ENCODE measurements around the gene AFMID. TPM values are rescaled to one million over a fixed set of nuclear protein-coding genes. Genes with fewer than 3 reads are reported as not detected.
"Not testable (repeated sequence)": the region's sequence is repeated elsewhere in the genome, so short reads cannot be mapped to it uniquely, and the experiment has no call there.

The AFMID gene
- total and polyA plus RNA-seq, 9 of the 15 experiments (the other 6 are each of a cell fraction or from before 2014, with no cell fraction given): 62.1 to 188 (median 74.4) TPM

- TF ChIP-seq THAP7 (CRISPR knock-in tag; IDR thresholded peaks at IDR 0.05) (no peak), THRAP3 (IDR thresholded peaks at IDR 0.05; ENCODE audit: borderline replicate concordance) (no peak), FIP1L1 (IDR thresholded peaks at IDR 0.05; ENCODE audit: low read depth, low read length, poor library complexity, severe bottlenecking) (no peak)
- TF ChIP-seq, protein P1, sequence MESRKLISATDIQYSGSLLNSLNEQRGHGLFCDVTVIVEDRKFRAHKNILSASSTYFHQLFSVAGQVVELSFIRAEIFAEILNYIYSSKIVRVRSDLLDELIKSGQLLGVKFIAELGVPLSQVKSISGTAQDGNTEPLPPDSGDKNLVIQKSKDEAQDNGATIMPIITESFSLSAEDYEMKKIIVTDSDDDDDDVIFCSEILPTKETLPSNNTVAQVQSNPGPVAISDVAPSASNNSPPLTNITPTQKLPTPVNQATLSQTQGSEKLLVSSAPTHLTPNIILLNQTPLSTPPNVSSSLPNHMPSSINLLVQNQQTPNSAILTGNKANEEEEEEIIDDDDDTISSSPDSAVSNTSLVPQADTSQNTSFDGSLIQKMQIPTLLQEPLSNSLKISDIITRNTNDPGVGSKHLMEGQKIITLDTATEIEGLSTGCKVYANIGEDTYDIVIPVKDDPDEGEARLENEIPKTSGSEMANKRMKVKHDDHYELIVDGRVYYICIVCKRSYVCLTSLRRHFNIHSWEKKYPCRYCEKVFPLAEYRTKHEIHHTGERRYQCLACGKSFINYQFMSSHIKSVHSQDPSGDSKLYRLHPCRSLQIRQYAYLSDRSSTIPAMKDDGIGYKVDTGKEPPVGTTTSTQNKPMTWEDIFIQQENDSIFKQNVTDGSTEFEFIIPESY (CRISPR knock-in tag; IDR thresholded peaks at IDR 0.05): peak; percentile 53; the same call in 1 of the 2 replicates
Measured at GRCh38 chr17:78138204-78139060, 48.7 kb upstream of the AFMID start (continued).

GRCh38 chr17:78139861-78140168, 47.3 kb upstream of the AFMID start:
- BruUV-seq (replicated peaks); DNase-seq (ENCODE audit: extremely low read depth in 1 of 4, low spot score in 3 of 4); H3K36me3 ChIP-seq (ENCODE audit: control insufficient read depth, insufficient read depth, low read length); in situ Hi-C loops (cut with MboI); CTCF ChIA-PET (ENCODE audit: low intra/inter-chr PET ratio); FAIRE-seq; H4K20me1 ChIP-seq (replicated peaks; ENCODE audit: control insufficient read depth, insufficient read depth, low read length); H3K27me3 ChIP-seq (ENCODE audit: control insufficient read depth in 2 of 2, insufficient read depth in 2 of 2, low read length in 2 of 2); H3K4me3 ChIP-seq; H3K9me3 ChIP-seq (replicated peaks; ENCODE audit: control insufficient read depth, insufficient read depth, low read depth, low read length); ATAC-seq; H3K9me1 ChIP-seq (ENCODE audit: control insufficient read depth, insufficient read depth, low read length); TF ChIP-seq ATF1 (CRISPR knock-in tag; IDR thresholded peaks at IDR 0.05): not testable (repeated sequence)
- peak overlapping the region; percentile 76 for H2AFZ ChIP-seq (ENCODE audit: low read depth, low read length)
- peak overlapping the region; percentile 79 for H3K27ac ChIP-seq (ENCODE audit: extremely low read depth, low read depth, low read length)
- H3K4me1 ChIP-seq (replicated peaks in 1 of 2; ENCODE audit: control insufficient read depth in 2 of 2, insufficient read depth in 2 of 2, low read length in 2 of 2): peaks cover 72 to 99% of the 10 kb centered on the region in 2 experiments
- peaks cover 12% of the 10 kb centered on the region; the same call in 2 of the 3 replicates for H3K79me2 ChIP-seq (ENCODE audit: control insufficient read depth, insufficient read depth, low read length)
- intact Hi-C loops (cut with micrococcal nuclease): loop anchor here (1.0 to 5.0 kb wide), 3 partner anchors 12 to 47 kb away; partner anchors contain the start of genes AFMID, TK1 and TMC6
- POLR2A ChIA-PET: interaction anchor here (0.6 to 3.3 kb wide), 7 partner anchors 10 to 106 kb away, joined by 3 to 23 read pairs (median 5); partner anchors contain the start of genes AFMID, TK1, TMC6 and TMC8
- WGBS (ENCODE audit: insufficient coverage, low coverage, missing lambda C conversion rate): 20% methylated on average over 11 of the region's 12 CpGs
- peak overlapping the region; percentile 55 to 87; a peak in 2 of 4 replicates for H3K9ac ChIP-seq (ENCODE audit: insufficient read depth in 1 of 2, low read depth in 2 of 2, low read length in 2 of 2)
- H3K4me2 ChIP-seq (ENCODE audit: insufficient read depth, low read length): peak overlapping the region; percentile 80
- 0 out of 2 replicates have a peak, but pooled peaks have one; percentile 36 for TF ChIP-seq SMARCA4 (IDR thresholded peaks at IDR 0.05)
- TF ChIP-seq CBFB (CRISPR knock-in tag; IDR thresholded peaks at IDR 0.05): peak; percentile 70; the same call in 1 of the 2 replicates
- TF ChIP-seq ATF1 (tag; IDR thresholded peaks at IDR 0.05): 0 out of 2 replicates have a peak, but pooled peaks have one; percentile 11
- TF ChIP-seq CC2D1A (IDR thresholded peaks at IDR 0.05): 0 out of 2 replicates have a peak, but pooled peaks have one; percentile 13
- peak; percentile 58; the same call in 1 of the 2 replicates for TF ChIP-seq ZNF592 (IDR thresholded peaks at IDR 0.05)
- TF ChIP-seq SMARCA5 (IDR thresholded peaks at IDR 0.05): peak; percentile 81
- TF ChIP-seq SMARCE1 (IDR thresholded peaks at IDR 0.05): 0 out of 2 replicates have a peak, but pooled peaks have one; percentile 59
- TF ChIP-seq NR2F6 (CRISPR knock-in tag; IDR thresholded peaks at IDR 0.05): 0 out of 2 replicates have a peak, but pooled peaks have one; percentile 18
